ENCODE results near the gene RCN1.
"Not testable (repeated sequence)": the region's sequence is repeated elsewhere in the genome, so short reads cannot be mapped to it uniquely, and the experiment has no call there.

The RCN1 gene

DNA sequence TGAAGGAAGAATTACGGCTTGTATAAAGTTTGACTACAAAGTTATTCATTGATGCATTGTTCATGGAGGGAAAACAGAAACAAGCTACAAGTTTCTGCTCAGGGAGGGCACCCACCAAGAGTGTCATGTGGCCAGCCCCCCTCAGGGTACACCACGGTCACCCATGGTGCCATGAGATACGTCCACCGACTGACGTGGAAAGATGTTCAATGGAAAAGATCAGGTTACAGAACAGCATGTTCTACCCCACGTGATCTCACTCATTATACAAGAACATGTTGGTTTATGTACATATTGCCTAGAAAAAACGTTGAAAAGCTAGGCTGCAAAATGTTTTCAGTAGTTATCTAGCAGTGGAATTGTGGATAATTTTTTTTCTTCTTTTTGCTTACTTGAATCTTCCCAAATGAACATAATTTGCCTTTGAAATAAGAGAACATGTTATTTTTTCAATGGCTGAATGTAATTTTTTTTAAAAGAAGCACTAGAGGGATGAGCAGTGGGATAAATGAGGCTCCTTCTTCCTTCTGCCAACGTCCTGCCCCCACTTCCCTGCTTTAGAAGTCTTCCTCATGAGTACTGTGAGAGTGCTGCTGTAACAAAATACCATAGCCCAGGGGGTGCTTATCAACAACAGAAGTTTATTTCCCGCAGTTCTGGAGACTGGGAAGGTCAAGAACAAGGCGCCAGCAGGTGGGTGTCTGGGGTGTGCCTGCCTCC, 22.5 kb downstream of the RCN1 start:
- no peak for DNase-seq (ENCODE audit: low read depth in 3 of 3)

DNA sequence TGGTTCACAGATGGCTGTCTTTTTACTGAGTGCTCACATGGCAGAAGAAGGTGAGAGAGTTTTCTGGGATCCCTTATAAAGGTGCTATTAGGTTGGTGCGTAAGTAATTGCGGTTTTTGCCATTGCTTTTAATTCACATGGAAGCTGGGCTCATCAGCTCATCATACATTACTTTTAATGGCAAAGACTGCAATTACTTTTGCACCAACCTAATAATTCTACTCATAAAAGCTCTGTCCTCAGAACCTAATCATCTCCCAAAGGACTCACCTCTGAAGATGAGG, 23.0 kb downstream of the RCN1 start:
- no peak for DNase-seq (ENCODE audit: low read depth in 3 of 3)

DNA sequence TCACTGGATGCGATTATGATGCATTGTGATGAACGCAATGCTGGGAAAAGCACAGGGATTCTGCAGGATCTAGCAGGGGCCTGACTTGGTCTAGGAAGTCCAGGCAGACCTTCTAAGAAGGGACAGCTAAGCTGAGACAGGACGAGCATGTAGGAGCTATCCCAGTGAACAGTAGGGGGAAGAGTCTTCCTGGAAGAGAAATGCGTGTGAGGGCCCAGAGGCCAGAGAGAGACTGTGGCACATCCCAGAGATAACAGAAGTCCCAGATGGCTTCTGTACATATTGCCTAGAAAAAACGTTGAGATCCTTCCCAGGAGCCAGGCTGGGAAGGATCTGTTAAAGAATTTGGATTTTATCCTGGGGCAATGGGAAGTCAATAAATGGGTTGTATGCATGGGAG, 24.6 kb downstream of the RCN1 start:
- no peak for DNase-seq (ENCODE audit: low read depth in 3 of 3)

- DNase-seq (ENCODE audit: low read depth in 3 of 3), result no peak
Measured at GRCh38 chr11:32116668-32117067, 25.8 kb downstream of the RCN1 start.

GRCh38 chr11:32118025-32118974, 27.4 kb downstream of the RCN1 start:
- no peak for DNase-seq (ENCODE audit: low read depth in 3 of 3)

DNA sequence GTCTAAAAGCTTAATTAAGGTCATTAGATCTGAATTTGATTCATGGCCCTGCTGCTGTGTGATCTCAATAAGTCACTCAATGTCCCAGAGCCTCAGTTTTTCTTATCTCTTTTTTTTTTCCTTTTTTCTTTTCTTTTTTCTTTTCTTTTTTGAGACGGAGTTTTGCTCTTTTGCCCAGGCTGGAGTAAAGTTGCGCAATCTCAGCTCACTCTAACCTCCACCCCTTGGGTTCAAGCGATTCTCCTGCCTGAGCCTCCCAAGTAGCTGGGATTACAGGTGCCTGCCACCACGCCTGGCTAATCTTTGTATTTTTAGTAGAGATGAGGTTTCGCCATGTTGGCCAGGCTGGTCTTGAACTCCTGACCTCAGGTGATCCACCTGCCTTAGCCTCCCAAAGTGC, 28.3 kb downstream of the RCN1 start:
- DNase-seq (ENCODE audit: low read depth in 3 of 3), result not testable (repeated sequence)

DNA sequence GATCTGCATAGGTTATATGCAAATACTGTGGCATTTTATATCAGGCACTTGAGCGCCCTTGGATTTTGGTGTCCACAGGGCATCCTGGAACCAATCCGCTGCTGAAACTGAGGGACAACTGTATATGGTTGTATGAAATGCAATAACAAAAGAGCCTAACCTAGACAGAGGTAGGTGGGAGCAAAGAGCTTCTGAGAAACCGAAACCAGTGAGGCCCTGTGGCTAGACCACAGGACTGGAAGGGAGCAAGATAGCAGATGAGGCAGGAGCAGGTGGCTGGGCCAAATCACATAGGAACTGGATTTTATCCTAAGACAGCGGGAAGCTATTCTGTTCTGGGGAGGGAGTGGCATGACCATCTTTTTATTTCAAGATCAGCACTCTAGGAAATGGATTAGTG, 30.1 kb downstream of the RCN1 start:
- DNase-seq (ENCODE audit: low read depth in 3 of 3), result no peak

GRCh38 chr11:32122200-32122599, 31.3 kb downstream of the RCN1 start:
- no peak for DNase-seq (ENCODE audit: low read depth in 3 of 3)

DNA sequence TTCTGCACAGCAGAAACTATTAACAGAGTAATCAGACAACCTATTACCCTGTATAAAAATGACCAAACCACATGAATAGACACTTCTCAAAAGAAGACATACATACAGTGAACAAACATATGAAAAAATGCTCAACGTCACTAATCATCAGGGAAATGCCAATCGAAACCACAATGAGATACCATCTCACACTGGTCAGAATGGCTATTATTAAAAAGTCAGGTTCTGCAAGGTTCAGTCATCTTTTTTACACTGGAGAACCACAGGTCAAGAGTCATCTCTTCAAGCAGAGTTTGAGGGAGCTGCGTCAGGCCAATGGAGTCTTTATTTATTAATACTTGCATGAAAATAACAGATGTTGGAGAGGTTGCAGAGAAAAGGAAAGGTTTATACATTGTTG, 40.4 kb downstream of the RCN1 start:
- no peak for DNase-seq (ENCODE audit: low read depth in 3 of 3)

- no peak for DNase-seq (ENCODE audit: low read depth in 3 of 3)
Measured at GRCh38 chr11:32136657-32137056, 45.8 kb downstream of the RCN1 start.

DNA sequence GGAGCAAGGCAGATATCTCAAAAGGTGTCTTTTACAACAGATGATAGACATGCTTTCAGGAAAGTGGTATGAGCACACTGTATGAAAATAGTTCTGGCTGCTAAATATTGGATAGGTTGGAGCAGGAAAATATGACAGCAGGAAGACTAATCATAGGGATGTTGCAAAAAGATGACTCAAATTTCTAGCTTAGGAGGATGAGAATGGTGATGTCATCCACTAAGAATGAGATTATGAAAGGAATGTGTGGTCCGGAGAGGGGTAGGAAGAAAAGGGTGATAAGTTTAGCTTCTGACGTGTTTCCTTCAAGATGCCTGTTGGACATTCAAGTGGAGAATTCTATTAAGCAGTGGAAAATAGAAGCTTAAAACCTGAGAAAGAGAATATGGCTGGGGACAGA, 46.4 kb downstream of the RCN1 start:
- DNase-seq (ENCODE audit: low read depth in 3 of 3), result no peak

DNA sequence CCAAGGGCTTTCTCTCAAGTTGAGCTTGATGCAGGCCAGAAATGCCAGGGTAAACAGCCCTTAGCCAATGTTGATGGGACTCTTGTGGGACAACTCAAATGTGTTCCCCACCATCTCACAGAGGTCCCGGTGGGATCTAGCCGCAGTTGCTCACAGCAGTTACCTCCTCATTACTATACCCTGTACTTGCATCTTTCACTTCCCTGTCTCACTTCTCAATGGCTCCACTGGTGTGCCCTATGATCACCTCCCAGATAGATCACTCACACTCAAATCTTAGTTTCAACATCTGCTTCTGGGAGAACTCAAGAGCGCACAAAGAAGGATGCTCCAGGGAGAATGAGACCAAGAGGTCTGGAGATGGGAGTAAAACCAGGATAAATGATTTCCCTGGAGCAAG, 47.0 kb downstream of the RCN1 start:
- DNase-seq (ENCODE audit: low read depth in 3 of 3), result no peak

- no peak for DNase-seq (ENCODE audit: low read depth in 3 of 3)
Measured at GRCh38 chr11:32138902-32139301, 48.0 kb downstream of the RCN1 start.

DNA sequence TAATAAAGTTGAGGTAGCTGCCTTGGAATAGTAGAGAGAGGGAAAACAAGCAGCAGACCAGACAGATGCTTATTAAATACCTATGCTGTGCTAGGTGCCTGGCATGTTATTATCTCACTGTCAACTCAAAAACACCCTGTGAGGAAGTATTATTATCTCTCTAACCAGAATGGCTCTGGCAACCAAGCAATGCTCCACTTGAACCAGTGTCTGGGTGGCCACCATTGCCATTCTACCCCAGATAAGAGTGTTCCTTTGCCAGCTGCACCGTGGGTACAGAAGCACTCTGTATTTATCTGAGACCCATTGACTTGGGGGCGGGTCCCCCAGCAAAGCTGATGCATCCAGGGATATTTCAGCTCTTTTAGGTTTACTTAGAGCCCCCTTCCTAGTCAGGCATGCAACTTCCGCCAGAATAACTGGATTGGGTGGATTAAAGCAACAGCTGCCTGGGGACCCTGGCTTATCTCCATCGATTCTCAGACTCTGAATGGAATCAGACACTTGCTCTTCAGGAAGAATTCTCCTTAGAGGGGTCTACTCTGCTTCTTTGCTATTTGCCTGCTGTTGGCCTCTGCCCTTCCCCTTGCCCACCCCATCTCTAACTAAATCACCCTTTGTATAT, 49.1 kb downstream of the RCN1 start:
- no peak for DNase-seq (ENCODE audit: low read depth in 3 of 3)

- no peak for DNase-seq (ENCODE audit: low read depth in 3 of 3)
Measured at GRCh38 chr11:32141745-32142546, 51.1 kb downstream of the RCN1 start.

DNA sequence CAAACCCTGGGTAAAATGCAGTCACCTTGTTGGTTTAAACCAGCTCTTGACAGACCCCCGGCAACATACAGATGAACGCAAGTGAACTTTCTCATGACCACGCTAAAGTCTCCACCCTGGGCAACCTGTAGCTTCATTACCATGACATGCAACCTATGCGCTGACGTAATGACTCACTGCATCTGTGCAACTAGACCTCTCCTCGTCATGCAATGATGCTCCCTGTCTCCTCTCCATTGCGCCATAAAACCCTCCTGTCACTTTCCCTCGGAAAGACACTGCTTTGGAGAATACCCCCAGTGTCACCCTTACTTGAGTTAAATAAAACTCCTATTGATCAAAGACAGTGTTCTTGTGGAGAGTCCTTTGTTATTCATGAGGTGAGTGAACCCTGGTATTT, 52.5 kb downstream of the RCN1 start:
- no peak for DNase-seq (ENCODE audit: low read depth in 3 of 3)

GRCh38 chr11:32145282-32145681, 54.4 kb downstream of the RCN1 start:
- no peak for DNase-seq (ENCODE audit: low read depth in 3 of 3)

GRCh38 chr11:32148895-32149294, 58.0 kb downstream of the RCN1 start:
- no peak for DNase-seq (ENCODE audit: low read depth in 3 of 3)

GRCh38 chr11:32149748-32150147, 58.9 kb downstream of the RCN1 start:
- no peak for DNase-seq (ENCODE audit: low read depth in 3 of 3)

- DNase-seq (ENCODE audit: low read depth in 3 of 3), result no peak
Measured at GRCh38 chr11:32151027-32151426, 60.2 kb downstream of the RCN1 start.

DNA sequence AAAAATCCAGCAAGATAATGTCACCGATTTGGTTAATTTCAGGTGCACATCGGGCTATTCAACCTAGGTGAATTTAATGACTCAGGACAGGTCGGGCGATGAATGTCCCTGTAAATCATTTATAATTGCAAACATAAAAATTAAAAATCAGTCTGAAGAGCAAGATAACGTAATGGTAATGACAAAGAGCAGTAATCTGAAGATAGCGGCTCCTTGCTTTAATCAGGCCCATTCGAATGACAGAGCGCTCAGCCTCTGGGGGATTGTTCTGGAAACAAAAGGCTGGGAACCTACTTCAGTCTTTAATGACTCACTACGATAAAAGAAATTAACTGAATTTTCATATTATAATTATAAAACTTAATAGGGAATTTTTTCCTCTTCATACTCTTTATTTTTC, 61.3 kb downstream of the RCN1 start:
- no peak for DNase-seq (ENCODE audit: low read depth in 3 of 3)

DNA sequence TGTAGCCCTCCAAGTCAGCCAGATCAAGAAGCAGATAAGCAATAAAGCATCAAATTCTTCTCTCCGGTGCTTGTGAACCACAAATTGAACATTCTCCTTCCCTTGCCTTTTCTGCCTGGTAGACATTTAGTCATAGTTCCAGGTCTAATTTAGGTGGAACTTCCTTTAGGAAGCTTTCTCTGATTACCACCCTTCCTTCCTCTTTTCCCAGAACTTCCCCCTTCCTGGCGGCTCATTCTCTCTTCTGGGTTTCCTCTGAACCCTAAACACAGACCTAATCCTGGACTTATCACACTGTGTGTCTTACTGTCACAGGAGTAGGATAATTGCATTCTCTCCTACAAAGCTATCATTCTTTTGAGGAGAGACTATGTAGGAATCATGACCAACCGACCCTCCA, 61.9 kb downstream of the RCN1 start:
- DNase-seq (ENCODE audit: low read depth in 3 of 3), result no peak

All from stimulated activated CD4-positive, alpha-beta T cell treated with anti-CD3 and anti-CD28 coated beads, TNF-alpha, amount 100 ng/mL, for 48 hours (primary cell).